Psoas muscle (tissue), 8 donors: Measurements from ENCODE around the gene NFKBIZ. TPM values are rescaled to one million over a fixed set of nuclear protein-coding genes. Genes with fewer than 3 reads are reported as not detected.
A peak's percentile ranks its signal among the peaks of the same experiment; 100 is the strongest.

ENCODE experiments used
- ATAC-seq, 4 donors: fragments of 200-7000 bp; cut with Tn5 transposase; one replicate each; pipeline ENCODE4 v1.9.1; 2020; ENCODE audit warnings: moderate library complexity in 3 of 4, mild to moderate bottlenecking in 2 of 4
- DNase-seq, 2 donors: peaks; one replicate each; pipeline ENCODE4 v3.0.0-alpha.2; 2020
- H3K27ac ChIP-seq: fragments of 200-600 bp; one replicate; pipeline ENCODE4 v1.8.0; 2022
- H3K27me3 ChIP-seq, 3 donors: fragments of 200-600 bp in 1 of 3; one replicate each; pipeline versions ENCODE4 v1.6.1 to v1.8.0; 2013 to 2022; ENCODE audit warnings: low read length in 2 of 3, mild to moderate bottlenecking in 2 of 3, moderate library complexity in 1 of 3; ENCODE audit not compliant: insufficient read depth in 3 of 3
- H3K36me3 ChIP-seq, 2 donors: fragments of 200-600 bp in 1 of 2; one replicate each; pipeline versions ENCODE4 v1.6.1 to v1.8.0; 2013 to 2022; ENCODE audit warnings: low read depth in 1 of 2, mild to moderate bottlenecking in 1 of 2, moderate library complexity in 1 of 2; ENCODE audit not compliant: insufficient read depth in 1 of 2
- H3K4me1 ChIP-seq: fragments of 200-600 bp; one replicate; pipeline ENCODE4 v1.8.0; 2022
- H3K4me3 ChIP-seq: fragments of 200-600 bp; one replicate; pipeline ENCODE4 v1.8.0; 2022; ENCODE audit warnings: mild to moderate bottlenecking
- H3K9me3 ChIP-seq: fragments of 200-600 bp; one replicate; pipeline ENCODE4 v1.8.0; 2022
- WGBS, 3 donors: extraction: QIAGEN DNeasy Blood & Tissue Kit; methylation state at CpG; one replicate each; pipeline versions ENCODE4 v1.1.6 to v1.1.7; 2013; 5-methylcytosine and 5-hydroxymethylcytosine counted together
- intact Hi-C, 2 donors: fragments of 100-400 bp; cut with DNase I; formaldehyde crosslinking; loops; one replicate each; pipeline versions ENCODE4 v1.11.0 to v1.14.2; 2022
- polyA plus RNA-seq, 3 donors: library from polyadenylated mRNA; stranded (reverse); fragments of 200-250 nt; gene quantifications; one replicate each; pipeline ENCODE4 v1.2.3, GENCODE V29; 2013
- total RNA-seq, 4 donors: library from RNA; stranded (reverse); fragmentation: NEBNext Ultra II Directional in 2 of 4; extraction: Animal tissue kit (Norgen Biotek cat#: 25700) in 2 of 4; gene quantifications; one replicate each; pipeline versions ENCODE4 v1.2.1 to v1.2.4, GENCODE V29; 2021 to 2023
- TF ChIP-seq, protein P1 (sequence below): fragments of 200-600 bp; IDR thresholded peaks from one replicate; pipeline ENCODE4 v1.8.0; 2022; ENCODE audit warnings: antibody characterized with exemption
- donor health status: healthy with polysubstance abuse.
- donor health status: DM: no; HTN: no; CAD: no; lungs with moderate emphysema.
- donor health status: Bipolar disorder and iron deficiency.
- donor health status: healthy.
- donor health status: DM: yes; HTN: yes; CAD: no.
- donor health status: DM: no; HTN: no; CAD: no.
- donor health status: DM: no; HTN: no; CAD: no.
- donor health status: DM: yes; HTN: yes; CAD: no.

Gene NFKBIZ
- total and polyA plus RNA-seq, 7 donors = 3.0 to 12.5 (median 8.6) TPM

- Histone ChIP-seq H3K27ac (peak overlapping the region; percentile 67), H3K9me3 (no peaks in the 10 kb centered on the region), H3K4me1 (peaks cover 23% of the 10 kb centered on the region), H3K27me3 (no peaks in the 10 kb centered on the region), H3K36me3 (peaks cover 0 to 3% of the 10 kb centered on the region in 2 donors), H3K4me3 (peak overlapping the region; percentile 70)
- DNase-seq (peak; percentile 56 to 71), ATAC-seq (peak; percentile 71 to 82 (median 76))
- TF ChIP-seq, protein P1, sequence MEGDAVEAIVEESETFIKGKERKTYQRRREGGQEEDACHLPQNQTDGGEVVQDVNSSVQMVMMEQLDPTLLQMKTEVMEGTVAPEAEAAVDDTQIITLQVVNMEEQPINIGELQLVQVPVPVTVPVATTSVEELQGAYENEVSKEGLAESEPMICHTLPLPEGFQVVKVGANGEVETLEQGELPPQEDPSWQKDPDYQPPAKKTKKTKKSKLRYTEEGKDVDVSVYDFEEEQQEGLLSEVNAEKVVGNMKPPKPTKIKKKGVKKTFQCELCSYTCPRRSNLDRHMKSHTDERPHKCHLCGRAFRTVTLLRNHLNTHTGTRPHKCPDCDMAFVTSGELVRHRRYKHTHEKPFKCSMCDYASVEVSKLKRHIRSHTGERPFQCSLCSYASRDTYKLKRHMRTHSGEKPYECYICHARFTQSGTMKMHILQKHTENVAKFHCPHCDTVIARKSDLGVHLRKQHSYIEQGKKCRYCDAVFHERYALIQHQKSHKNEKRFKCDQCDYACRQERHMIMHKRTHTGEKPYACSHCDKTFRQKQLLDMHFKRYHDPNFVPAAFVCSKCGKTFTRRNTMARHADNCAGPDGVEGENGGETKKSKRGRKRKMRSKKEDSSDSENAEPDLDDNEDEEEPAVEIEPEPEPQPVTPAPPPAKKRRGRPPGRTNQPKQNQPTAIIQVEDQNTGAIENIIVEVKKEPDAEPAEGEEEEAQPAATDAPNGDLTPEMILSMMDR = no peak
- intact Hi-C loops = no loop called here
- 3 to 6% (median 4%) methylated on average over 30 of the region's 30 CpGs for WGBS, 3 donors
These were observed 21.8 kb upstream of the NFKBIZ start for GRCh38 chr3:101827211-101828174.

DNA sequence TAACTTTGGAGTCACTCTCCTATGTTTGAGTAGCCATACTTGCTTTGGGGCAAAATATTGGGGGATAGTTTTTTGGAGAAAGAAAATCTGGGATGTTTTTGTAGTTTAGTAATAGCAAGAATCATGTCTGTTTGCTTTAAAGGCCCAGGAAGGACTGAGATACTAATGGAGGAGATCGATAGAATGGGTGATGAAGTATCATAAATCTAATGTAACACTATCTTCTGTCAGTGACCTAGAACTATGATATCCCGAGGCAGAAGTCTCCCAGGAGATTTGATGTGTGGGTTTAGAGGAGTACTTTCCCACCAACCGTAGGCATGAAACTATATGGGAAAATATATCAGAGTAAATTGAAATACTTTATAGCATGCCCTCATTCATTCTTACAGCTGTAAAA lies 21.0 kb upstream of the NFKBIZ start:
- Histone ChIP-seq H3K27ac (peak overlapping the region; percentile 67), H3K36me3 (peaks cover 0 to 9% of the 10 kb centered on the region in 2 donors), H3K9me3 (no peaks in the 10 kb centered on the region), H3K27me3 (no peaks in the 10 kb centered on the region), H3K4me3 (peak overlapping the region; percentile 70), H3K4me1 (peaks cover 23% of the 10 kb centered on the region)
- 3 to 6% (median 4%) methylated on average over 3 of the region's 3 CpGs for WGBS, 3 donors
- ATAC-seq (peak in 1 of 4 donors; percentile 23), DNase-seq (no peak)
- TF ChIP-seq, protein P1 = no peak
- intact Hi-C loops = no loop called here

- peak; percentile 80 to 90 (median 82) for ATAC-seq
- Histone ChIP-seq H3K4me1 (peaks cover 23% of the 10 kb centered on the region), H3K4me3 (peak overlapping the region; percentile 70), H3K27ac (peak overlapping the region; percentile 67), H3K9me3 (no peaks in the 10 kb centered on the region), H3K27me3 (no peaks in the 10 kb centered on the region), H3K36me3 (peaks cover 0 to 9% of the 10 kb centered on the region in 2 donors)
- intact Hi-C loops = no loop called here
- TF ChIP-seq, protein P1 = no peak
- WGBS, 3 donors = 25 to 35% (median 29%) methylated on average over 9 of the region's 9 CpGs
- DNase-seq = peak; percentile 46 to 68
These were observed 20.4 kb upstream of the NFKBIZ start for GRCh38 chr3:101828691-101829436.

DNA sequence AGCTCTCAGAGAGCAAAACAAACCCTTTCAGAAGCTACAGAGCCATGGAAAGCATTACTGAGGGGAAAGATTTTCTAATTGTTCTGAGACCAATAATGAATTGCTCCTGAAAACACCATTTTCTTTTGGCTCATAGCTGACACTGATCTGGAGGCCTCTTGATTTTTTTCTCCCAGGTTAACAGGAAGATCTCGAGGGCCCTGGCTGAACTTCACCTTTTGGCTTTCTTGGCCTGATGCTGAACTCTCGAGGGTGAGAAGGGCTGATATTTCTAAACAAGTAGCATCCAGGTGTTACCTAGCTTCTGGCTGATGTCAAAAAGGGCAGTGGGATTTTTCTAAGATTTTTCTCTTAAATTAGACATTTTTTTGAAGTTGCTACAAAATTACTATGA lies 19.9 kb upstream of the NFKBIZ start:
- DNase-seq (no peak), ATAC-seq (no peak)
- no peaks in the 10 kb centered on the region for H3K27me3 ChIP-seq
- 25 to 52% (median 51%) methylated on average over 2 of the region's 2 CpGs for WGBS, 3 donors
- H3K27ac ChIP-seq = peak overlapping the region; percentile 67
- H3K9me3 ChIP-seq = no peaks in the 10 kb centered on the region
- intact Hi-C loops = no loop called here
- H3K4me1 ChIP-seq = peaks cover 23% of the 10 kb centered on the region
- TF ChIP-seq, protein P1 = no peak
- H3K4me3 ChIP-seq = no peak overlapping the region
- H3K36me3 ChIP-seq = peaks cover 0 to 9% of the 10 kb centered on the region in 2 donors
